Panc1 (cell line): ENCODE results near the gene CHSY1.

Source experiments
- CTCF ChIP-seq: fragments of 450-650 bp; IDR thresholded peaks from 2 replicates; pipeline ENCODE4 v1.5.1; 2017; ENCODE audit warnings: mild to moderate bottlenecking
- REST ChIP-seq, 2 experiments: IDR thresholded peaks; 2 replicates each; pipeline ENCODE4 v1.6.1; 2011 to 2012; ENCODE audit warnings: low read depth in 2 of 2, control low read depth in 1 of 2, low read length in 1 of 2, mild to moderate bottlenecking in 1 of 2, moderate library complexity in 1 of 2; ENCODE audit not compliant: insufficient read depth in 1 of 2

GRCh38 chr15:101198031-101198575 is 53.7 kb downstream of the CHSY1 start:
- TF ChIP-seq CTCF: no peak
- no peak for TF ChIP-seq REST (IDR thresholded peaks at IDR 0.05; ENCODE audit: insufficient read depth in 1 of 2, low read depth in 2 of 2, low read length in 1 of 2)
